IgD-negative memory B cell (primary cell): ENCODE measurements around the gene NUDT8. TPM values are rescaled to one million over a fixed set of nuclear protein-coding genes. Genes with fewer than 3 reads are reported as not detected.
A peak's percentile ranks its signal among the peaks of the same experiment; 100 is the strongest.
"Not testable (repeated sequence)": the region's sequence is repeated elsewhere in the genome, so short reads cannot be mapped to it uniquely, and the experiment has no call there.

Experiments used
- H3K27ac Mint-ChIP-seq, 3 donors: one replicate each; pipeline ENCODE4 v1.8.0; 2020 to 2022; ENCODE audit warnings: mild to moderate bottlenecking in 3 of 3, mixed read lengths in 3 of 3, moderate library complexity in 1 of 3
- H3K27me3 Mint-ChIP-seq: one replicate; pipeline ENCODE4 v1.8.0; 2021; ENCODE audit warnings: mixed read lengths
- H3K36me3 Mint-ChIP-seq: one replicate; pipeline ENCODE4 v1.8.0; 2020; ENCODE audit warnings: mild to moderate bottlenecking, mixed read lengths
- H3K4me1 Mint-ChIP-seq, 3 donors: one replicate each; pipeline ENCODE4 v1.8.0; 2020 to 2022; ENCODE audit warnings: mixed read lengths in 3 of 3, mild to moderate bottlenecking in 1 of 3
- H3K4me3 Mint-ChIP-seq, 4 donors: one replicate each; pipeline ENCODE4 v1.8.0; 2020 to 2022; ENCODE audit warnings: mild to moderate bottlenecking in 4 of 4, mixed read lengths in 4 of 4, moderate library complexity in 3 of 4
- H3K9me3 Mint-ChIP-seq, 3 donors: one replicate each; pipeline ENCODE4 v1.8.0; 2020 to 2021; ENCODE audit warnings: mixed read lengths in 3 of 3, mild to moderate bottlenecking in 1 of 3
- polyA plus RNA-seq: library from polyadenylated mRNA; unstranded; fragments of 300-500 nt; fragmentation: Illumina TruSeq; gene quantifications from one replicate; pipeline ENCODE4 v1.2.3, GENCODE V29; 2021

Gene NUDT8
- polyA plus RNA-seq, 1 donor from 2014 or later: 2.9 TPM

DNA sequence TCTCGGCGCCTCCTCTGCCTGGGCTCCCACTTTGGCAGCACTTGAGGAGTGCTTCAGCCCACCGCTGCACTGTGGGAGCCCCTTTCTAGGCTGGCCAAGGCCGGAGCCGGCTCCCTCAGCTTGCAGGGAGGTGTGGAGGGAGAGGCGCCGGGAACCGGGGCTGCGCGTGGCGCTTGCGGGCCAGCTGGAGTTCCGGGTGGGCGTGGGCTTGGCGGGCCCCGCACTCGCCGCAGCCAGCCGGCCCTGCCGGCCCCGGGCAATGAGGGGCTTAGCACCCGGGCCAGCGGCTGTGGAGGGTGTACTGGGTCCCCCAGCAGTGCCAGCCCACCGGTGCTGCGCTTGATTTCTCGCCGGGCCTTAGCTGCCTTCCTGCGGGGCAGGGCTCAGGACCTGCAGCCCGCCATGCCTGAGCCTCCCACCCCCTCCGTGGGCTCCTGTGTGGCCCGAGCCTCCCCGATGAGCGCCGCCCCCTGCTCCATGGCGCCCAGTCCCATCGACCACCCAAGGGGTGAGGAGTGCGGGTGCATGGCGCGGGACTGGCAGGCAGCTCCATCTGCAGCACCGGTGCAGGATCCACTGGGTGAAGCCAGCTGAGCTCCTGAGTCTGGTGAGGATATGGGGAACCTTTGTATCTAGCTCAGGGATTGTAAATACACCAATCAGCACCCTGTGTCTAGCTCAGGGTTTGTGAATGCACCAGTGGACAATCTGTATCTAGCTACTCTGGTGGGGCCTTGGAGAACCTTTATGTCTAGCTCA is 10.7 kb downstream of the NUDT8 start:
- H3K36me3 Mint-ChIP-seq, H3K27me3 Mint-ChIP-seq, H3K27ac Mint-ChIP-seq, H3K4me3 Mint-ChIP-seq, H3K9me3 Mint-ChIP-seq, H3K4me1 Mint-ChIP-seq: not testable (repeated sequence)

DNA sequence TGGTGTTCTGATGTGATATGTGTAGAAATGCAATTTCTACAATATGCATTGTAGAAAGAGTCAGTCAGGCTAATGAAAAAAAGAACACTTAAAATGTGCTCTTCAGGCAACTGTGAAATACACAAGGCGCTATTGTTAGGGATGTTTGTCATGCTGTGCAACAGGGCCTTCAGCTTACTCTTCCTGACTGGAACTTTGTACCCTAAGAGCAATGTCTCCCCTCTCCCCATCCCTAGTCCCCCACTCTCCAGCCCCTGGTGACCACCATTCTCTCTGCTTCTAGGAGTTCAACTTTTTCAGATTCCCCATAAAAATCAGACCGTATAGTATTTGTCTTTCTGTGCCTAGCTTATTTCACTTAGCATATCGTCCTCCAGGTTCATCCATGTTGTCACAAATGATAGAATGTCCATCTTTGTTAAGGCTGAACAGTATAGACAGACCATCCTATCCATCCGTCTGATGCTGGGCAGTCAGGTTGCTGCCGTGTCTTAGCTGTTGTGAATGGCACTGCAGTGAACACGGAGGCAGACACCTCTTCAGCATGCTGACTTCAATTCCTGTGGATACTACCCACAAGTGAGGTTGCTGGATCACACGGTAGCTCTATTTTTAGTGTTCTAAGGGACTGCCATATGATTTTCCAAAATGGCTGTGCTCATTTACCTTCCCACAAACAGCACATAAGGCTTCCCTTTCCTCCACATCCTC is 12.3 kb downstream of the NUDT8 start:
- Mint-ChIP-seq H3K9me3 (no peaks in the 10 kb centered on the region), H3K27me3 (peaks cover 4% of the 10 kb centered on the region), H3K4me1 (peaks cover 6 to 15% (median 13%) of the 10 kb centered on the region in 3 donors), H3K36me3 (peaks cover 4% of the 10 kb centered on the region), H3K4me3 (peak overlapping the region in 1 of 4 donors; percentile 15), H3K27ac (peak overlapping the region in 1 of 3 donors; percentile 43)

DNA sequence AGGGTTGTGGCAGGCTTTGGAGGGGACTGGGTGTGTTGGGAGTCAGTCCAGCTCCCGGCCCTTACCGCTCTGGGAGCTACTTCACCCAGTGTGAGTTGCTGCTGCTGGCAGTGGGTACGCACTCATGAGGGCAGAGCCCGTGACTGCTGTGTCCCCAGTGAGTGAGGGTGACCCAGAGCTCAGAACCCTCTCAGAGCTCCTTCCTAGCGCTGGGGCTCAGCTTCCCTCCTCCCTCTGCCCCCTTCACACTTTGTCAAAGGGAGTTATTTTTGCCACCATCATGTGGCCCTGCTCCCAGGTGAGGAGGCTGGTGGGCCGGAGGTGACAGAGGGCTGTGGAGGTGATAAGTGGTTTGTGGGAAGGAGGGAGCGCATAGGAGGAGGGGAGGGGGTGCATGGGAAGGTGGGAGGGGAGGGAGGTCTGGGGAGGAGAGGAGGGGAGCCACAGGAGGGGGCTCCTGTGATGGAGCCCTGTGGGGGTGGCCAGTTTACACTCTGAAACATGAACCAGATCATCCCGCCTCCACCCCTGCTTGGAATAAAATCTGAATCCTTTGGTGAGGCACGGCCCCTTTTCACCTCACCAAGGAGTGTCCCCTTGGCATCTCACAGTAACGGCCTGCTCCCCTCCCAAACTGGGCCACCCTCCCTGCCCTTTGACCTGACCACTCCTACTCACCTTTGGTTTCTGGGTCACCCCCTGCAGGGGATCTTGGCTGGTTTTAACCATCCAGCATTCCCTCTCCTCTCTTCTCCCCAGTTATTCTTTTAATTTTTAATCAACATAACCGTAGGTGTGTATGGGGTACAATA is 13.1 kb downstream of the NUDT8 start:
- Mint-ChIP-seq H3K4me1 (peaks cover 6 to 16% (median 13%) of the 10 kb centered on the region in 3 donors), H3K36me3 (peaks cover 8% of the 10 kb centered on the region), H3K27ac (peak overlapping the region in 2 of 3 donors; percentile 36 to 39), H3K4me3 (peak overlapping the region in 3 of 4 donors; percentile 15 to 68 (median 65)), H3K27me3 (peaks cover 4% of the 10 kb centered on the region), H3K9me3 (no peaks in the 10 kb centered on the region)

DNA sequence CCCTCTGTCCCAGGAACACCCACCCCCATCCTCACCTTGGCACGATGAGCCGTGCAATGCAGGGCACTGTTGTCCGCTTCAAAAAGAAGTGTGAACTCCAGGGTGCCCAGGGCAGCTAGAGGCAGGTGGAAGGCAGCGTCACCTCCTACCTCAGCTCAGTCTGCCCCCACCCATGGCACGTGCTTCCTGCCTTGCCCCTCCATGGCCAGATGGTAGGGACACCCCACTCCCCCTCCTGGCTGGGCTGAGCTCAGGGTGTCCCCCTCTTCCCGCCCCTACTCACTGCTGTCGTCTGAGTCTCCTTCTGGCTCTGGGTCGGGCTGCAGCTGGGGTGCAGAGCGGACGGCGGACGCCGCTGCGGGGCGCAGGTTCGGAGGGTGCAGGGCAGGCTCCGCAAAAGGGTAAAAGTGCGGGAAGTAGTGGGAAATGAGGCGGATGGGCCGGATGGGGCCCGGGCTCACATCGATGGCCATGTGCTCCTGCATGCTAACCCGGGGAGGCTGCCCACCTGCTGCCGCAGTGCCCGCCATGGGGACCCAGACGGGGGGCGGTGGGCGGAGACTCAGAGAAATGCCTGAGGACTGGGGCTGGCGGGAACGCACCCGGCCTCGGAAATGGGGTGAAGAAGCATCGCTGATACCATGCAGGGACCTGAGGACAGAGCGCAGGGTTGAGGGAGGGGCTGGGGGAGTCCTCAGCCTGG is 13.9 kb downstream of the NUDT8 start:
- Mint-ChIP-seq H3K4me3 (peak overlapping the region in 3 of 4 donors; percentile 48 to 68 (median 65)), H3K9me3 (no peaks in the 10 kb centered on the region), H3K36me3 (peaks cover 8% of the 10 kb centered on the region), H3K4me1 (peaks cover 6 to 16% (median 13%) of the 10 kb centered on the region in 3 donors), H3K27me3 (peaks cover 4% of the 10 kb centered on the region), H3K27ac (no peak overlapping the region)

- peaks cover 6 to 16% (median 13%) of the 10 kb centered on the region in 3 donors for H3K4me1 Mint-ChIP-seq
- H3K27me3 Mint-ChIP-seq: peaks cover 3% of the 10 kb centered on the region
- peak overlapping the region; percentile 75 to 93 (median 82) for H3K4me3 Mint-ChIP-seq
- H3K9me3 Mint-ChIP-seq: no peaks in the 10 kb centered on the region
- H3K27ac Mint-ChIP-seq: peak overlapping the region; percentile 87 to 100 (median 97)
- peaks cover 8% of the 10 kb centered on the region for H3K36me3 Mint-ChIP-seq
Measured at GRCh38 chr11:67614730-67615714, 14.7 kb downstream of the NUDT8 start.

DNA sequence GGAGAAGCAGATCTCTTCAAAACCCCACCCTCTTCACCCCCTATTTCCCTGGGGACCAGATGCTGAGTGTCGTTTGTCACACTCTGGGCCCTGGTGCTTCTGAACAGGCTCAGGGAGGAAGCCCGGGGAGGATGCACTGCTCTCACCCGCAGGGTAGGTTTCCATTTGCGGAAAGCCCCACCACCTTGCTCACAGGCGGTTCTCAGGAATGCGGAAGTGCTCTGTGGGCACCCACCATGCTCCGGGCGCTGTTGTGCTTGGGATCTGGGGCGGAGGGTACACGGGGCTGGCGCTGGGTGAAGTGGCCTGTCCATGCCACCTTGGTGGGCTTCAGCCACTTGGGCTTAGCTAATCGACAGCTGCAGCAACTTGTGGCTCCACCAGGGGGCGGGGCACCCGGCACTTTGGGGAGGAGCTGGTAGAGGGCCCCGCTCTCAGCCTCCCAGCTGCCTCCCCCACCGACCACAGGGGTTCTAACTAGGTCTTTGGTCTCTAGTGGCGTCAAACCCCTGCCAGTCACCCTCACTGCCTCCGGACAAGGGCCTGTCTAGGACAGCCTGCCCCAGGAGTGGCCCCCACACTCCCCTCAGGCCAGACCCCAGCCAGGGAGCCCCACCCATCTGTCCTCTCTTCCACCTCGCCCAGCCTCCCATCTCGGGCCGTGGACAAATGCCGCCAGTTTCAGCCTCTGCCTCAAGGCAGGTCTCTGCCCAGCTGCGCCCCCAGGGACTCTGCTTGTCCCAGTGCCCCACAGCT is 15.6 kb downstream of the NUDT8 start:
- H3K4me1 Mint-ChIP-seq: peaks cover 8 to 16% (median 13%) of the 10 kb centered on the region in 3 donors

DNA sequence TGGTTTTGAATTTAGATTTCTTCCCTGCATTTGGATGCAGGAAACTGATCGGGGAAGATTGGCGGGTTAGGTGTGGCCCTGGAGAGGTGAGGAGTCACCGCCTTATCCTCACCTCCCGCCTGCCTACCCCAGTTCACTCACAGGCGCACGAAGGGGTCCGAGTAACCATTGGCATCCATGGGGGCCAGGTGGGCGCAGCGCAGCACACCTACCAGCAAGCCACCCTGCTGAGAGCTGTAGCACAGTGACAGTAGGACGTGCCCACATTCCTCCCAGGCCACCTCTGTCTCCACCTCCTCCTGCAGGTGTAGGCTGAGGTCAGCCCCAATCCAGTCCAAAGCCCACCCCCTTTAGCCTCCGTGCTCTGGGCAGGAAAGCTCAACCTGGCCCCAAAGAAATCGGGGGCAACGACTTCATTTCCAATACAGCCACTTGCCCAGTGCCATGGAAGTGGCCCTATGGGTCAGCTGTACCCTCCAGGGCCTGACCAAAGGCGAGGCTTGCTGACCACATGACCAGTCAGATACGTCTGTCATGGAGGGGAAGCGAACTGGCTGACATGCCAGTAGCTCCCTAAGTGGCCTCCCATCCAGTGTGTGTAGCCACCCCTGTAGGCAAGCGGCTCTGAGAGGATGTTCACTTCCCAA is 16.3 kb downstream of the NUDT8 start:
- Mint-ChIP-seq H3K27me3 (peaks cover 1% of the 10 kb centered on the region), H3K9me3 (no peaks in the 10 kb centered on the region), H3K4me3 (peak overlapping the region in 3 of 4 donors; percentile 79 to 93 (median 86)), H3K4me1 (peaks cover 12 to 16% (median 14%) of the 10 kb centered on the region in 3 donors), H3K36me3 (peaks cover 12% of the 10 kb centered on the region), H3K27ac (peak overlapping the region; percentile 87 to 100 (median 97))

More for the DNA sequence above, 15.6 kb downstream of the NUDT8 start:
- Mint-ChIP-seq H3K27ac (peak overlapping the region; percentile 87 to 100 (median 97)), H3K27me3 (peaks cover 1% of the 10 kb centered on the region), H3K36me3 (peaks cover 8% of the 10 kb centered on the region), H3K4me3 (peak overlapping the region; percentile 75 to 93 (median 82)), H3K9me3 (no peaks in the 10 kb centered on the region)

GRCh38 chr11:67612751-67613150 is 17.0 kb downstream of the NUDT8 start:
- peaks cover 10% of the 10 kb centered on the region for H3K36me3 Mint-ChIP-seq
- H3K4me1 Mint-ChIP-seq: peaks cover 12 to 16% (median 14%) of the 10 kb centered on the region in 3 donors
- H3K27ac Mint-ChIP-seq: peak overlapping the region in 1 of 3 donors; percentile 87
- H3K27me3 Mint-ChIP-seq: peaks cover 1% of the 10 kb centered on the region
- peak overlapping the region in 2 of 4 donors; percentile 32 to 66 for H3K4me3 Mint-ChIP-seq
- H3K9me3 Mint-ChIP-seq: no peaks in the 10 kb centered on the region

DNA sequence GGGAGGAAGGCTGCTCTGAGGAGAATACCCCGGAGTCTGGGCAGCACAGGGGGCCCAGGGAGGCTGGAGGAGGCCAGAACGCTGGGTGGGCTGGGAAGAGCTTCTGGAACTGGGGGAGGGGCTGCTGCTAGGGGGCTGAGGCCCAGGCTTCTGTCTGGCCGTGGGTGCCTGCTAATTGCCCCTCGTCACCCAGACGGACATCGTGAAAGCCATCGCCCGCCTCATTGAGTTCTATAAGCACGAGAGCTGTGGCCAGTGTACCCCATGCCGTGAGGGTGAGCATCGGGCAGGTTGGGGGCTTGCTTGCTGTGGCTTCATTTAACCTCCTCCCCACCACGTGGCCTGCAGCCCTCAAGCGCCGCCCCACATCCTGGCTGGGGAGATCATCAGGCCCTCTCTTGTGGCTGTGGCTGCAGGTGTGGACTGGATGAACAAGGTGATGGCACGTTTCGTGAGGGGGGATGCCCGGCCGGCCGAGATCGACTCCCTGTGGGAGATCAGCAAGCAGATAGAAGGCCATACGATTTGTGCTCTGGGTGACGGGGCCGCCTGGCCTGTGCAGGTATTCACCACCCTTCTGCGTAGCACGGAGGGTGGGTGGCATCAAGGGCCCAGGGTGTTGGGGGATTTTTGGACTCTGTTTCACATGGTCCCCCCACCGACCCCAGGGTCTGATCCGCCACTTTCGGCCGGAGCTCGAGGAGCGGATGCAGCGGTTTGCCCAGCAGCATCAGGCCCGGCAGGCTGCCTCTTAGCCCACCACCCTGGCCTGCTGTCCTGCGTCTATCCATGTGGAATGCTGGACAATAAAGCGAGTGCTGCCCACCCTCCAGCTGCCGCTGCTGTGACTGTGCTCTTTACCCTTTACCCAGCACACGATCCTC is 17.8 kb downstream of the NUDT8 start:
- peaks cover 12 to 19% (median 18%) of the 10 kb centered on the region in 3 donors for H3K4me1 Mint-ChIP-seq
- peaks cover 1% of the 10 kb centered on the region for H3K27me3 Mint-ChIP-seq
- peak overlapping the region in 1 of 3 donors; percentile 80 for H3K27ac Mint-ChIP-seq
- H3K4me3 Mint-ChIP-seq: peak overlapping the region in 2 of 4 donors; percentile 28 to 66
- H3K36me3 Mint-ChIP-seq: peaks cover 10% of the 10 kb centered on the region
- H3K9me3 Mint-ChIP-seq: no peaks in the 10 kb centered on the region

DNA sequence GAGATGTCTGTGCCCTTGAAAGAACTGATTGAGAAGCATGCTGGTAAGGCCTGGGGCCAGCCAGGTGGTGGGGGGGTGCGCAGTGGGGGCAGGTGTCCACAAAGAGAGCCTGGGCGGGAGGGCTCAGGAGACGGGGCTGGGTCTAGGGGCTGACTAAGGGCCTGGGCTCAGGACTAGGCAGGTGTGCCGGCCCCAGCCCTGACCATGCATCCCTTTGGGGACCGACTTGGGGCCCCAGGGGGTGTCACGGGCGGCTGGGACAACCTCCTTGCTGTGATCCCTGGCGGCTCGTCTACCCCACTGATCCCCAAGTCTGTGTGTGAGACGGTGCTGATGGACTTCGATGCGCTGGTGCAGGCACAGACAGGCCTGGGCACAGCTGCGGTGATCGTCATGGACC is 18.6 kb downstream of the NUDT8 start:
- Mint-ChIP-seq H3K9me3 (no peaks in the 10 kb centered on the region), H3K36me3 (peaks cover 10% of the 10 kb centered on the region), H3K27me3 (peaks cover under 1% of the 10 kb centered on the region), H3K4me1 (peaks cover 18 to 19% (median 19%) of the 10 kb centered on the region in 3 donors), H3K4me3 (peak overlapping the region in 1 of 4 donors; percentile 6), H3K27ac (no peak overlapping the region)

DNA sequence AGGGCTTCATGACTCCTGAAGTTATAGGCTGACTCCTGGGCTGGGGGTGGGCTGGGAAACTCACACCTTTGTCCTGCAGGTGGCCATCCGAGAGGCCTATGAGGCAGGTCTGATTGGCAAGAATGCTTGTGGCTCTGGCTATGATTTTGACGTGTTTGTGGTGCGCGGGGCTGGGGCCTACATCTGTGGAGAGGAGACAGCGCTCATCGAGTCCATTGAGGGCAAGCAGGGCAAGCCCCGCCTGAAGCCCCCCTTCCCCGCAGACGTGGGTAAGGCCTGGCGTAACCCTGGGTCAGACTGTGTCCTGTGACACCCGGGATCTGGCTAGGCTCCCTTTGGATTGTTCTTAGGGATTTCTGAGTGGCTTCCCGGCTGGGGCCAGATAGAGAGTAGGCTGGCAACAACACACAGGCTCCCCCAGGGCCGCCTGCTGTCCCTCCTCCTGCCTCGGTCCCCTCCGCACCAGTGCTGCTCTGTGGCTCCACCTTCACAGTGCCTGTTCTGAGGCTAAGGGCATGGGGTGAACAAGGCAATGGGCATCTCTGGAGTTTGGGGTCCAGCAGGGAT is 19.4 kb downstream of the NUDT8 start:
- Mint-ChIP-seq H3K9me3 (no peaks in the 10 kb centered on the region), H3K27me3 (no peaks in the 10 kb centered on the region), H3K27ac (peak overlapping the region in 1 of 3 donors; percentile 56), H3K4me3 (peak overlapping the region in 1 of 4 donors; percentile 6), H3K36me3 (peaks cover 10% of the 10 kb centered on the region), H3K4me1 (peaks cover 18 to 21% (median 19%) of the 10 kb centered on the region in 3 donors)
